ENCODE measurements around the gene TECTA. TPM values are rescaled to one million over a fixed set of nuclear protein-coding genes. Genes with fewer than 3 reads are reported as not detected.

TECTA gene
- total RNA-seq, 2 donors from 2014 or later, result 0.39 to 0.86 TPM

Other genes starting within 250 kb of the TECTA start
- gene TBCEL, start 77.1 kb upstream of the TECTA start, total RNA-seq, result 10 to 100 TPM; 15.2 to 15.9 TPM
- 10 to 100 TPM; 19.9 to 24.2 TPM for gene SC5D, start 191.5 kb downstream of the TECTA start, total RNA-seq

All from natural killer cell treated with Interleukin-12 subunit alpha and Interleukin-12 subunit beta and Interleukin-15 and Interleukin-18, amount 100 ng/mL, for 72 hours (primary cell).